GM18526 (cell line): Measurements from ENCODE around the gene DNALI1.

ENCODE experiments used
- POLR2A ChIP-seq: IDR thresholded peaks from 3 replicates; pipeline ENCODE4 v1.6.1; 2011; ENCODE audit not compliant: insufficient read length; ENCODE audit errors: extremely low read depth

The DNALI1 gene

DNA sequence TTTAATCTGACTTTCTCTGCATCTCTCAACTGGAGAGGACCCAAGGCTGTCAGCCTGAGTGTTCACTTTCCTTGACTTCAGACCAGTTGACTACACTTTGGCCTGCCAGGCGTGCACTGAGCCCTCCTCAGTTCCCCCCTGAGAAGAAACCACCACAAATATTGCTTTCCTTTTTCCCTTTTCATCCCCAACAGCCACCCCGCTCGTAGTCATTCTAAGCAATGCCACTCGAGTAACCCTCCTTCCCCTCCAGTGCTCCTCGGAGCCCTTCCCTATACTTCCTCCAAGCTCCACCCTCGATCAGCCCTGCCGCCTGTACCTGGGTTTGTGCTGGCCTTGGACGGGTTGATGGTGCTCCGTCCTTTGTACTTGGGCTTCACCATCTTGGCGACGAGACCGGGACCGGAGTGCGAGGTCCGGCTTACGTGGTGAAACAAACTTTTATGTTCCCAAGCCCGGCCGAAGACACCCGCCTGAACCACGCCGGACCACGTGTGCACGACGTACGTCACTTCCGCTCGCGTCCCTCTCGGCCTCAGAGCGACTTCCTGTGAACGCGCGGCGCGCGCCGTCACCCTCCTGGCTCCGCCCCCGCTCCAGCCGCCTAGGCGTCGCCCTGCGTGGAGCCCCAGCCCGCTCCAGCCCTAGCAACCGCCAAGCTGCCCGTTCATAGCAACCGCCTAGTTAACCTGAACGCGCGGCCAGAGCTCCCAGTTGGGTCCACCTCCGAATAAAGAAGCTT is 38.9 kb downstream of the DNALI1 start, which contains the start of gene GNL2:
Gene GNL2 (minus strand): TSS at position 498 of the 742 bp plus-strand sequence. CDS start 115 bp downstream, at position 383.
- TF ChIP-seq POLR2A = peak; percentile 92

DNA sequence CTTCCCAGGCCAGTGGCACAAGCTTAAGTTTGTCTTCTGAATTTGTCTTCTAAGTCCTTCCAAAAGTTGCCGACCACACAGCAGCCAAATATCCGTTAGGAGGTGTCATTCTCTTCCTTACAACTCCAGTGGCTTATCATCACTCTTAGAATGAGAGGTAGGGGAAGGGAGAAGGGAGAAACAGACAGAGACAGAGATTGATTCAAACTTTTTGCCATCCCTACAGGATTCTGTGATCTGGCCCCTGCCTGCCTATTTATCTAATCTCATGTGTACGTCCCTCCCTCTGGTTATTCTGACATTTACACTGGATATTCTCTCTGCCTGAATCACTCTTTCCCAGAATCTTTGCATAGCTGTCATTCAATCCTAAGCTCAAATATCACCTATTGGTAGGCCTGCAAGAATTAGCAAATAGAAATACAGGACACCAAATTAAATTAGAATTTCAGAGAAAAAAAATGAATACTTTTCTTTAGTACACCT is 39.5 kb downstream of the DNALI1 start:
- no peak for TF ChIP-seq POLR2A

DNA sequence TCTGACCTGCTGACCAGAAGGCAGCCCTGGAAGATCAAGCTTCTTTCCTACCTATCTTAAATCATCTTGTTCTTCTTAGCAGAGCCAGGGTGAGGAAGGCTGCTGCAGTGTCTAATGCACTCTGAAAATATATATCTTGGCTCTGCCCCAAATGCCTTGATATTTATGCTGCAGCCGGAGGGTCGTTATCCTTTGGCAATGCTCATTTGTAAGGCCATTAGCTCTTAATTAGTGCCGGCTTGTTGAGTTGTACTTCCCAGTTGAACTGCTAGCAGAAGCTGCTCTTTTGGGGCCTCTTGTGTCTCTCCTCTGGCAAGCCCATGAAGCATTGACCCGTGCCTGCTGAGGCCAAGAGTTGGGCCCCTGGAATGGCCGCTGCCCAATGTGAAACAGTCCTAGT is 43.2 kb downstream of the DNALI1 start:
- no peak for TF ChIP-seq POLR2A

DNA sequence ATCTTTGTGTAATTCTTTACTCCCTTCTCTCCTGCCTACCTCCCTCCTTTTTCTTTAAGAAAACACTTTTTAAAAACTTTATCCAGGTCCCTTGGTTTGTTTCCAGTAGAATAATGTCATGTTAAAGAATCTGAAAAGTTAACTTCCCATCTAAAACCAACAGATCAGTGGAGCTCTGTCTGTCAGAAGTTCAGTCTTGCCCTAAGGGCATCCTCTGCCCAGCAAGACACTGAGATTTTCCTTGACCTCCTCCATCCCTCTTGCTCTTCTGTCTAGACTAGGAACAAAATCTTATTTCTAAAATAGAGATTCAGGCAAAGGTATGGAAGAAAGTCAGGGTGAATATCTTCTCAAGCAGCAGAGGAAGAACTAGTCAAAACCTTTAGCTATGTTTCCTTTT is 44.7 kb downstream of the DNALI1 start:
- TF ChIP-seq POLR2A = no peak

DNA sequence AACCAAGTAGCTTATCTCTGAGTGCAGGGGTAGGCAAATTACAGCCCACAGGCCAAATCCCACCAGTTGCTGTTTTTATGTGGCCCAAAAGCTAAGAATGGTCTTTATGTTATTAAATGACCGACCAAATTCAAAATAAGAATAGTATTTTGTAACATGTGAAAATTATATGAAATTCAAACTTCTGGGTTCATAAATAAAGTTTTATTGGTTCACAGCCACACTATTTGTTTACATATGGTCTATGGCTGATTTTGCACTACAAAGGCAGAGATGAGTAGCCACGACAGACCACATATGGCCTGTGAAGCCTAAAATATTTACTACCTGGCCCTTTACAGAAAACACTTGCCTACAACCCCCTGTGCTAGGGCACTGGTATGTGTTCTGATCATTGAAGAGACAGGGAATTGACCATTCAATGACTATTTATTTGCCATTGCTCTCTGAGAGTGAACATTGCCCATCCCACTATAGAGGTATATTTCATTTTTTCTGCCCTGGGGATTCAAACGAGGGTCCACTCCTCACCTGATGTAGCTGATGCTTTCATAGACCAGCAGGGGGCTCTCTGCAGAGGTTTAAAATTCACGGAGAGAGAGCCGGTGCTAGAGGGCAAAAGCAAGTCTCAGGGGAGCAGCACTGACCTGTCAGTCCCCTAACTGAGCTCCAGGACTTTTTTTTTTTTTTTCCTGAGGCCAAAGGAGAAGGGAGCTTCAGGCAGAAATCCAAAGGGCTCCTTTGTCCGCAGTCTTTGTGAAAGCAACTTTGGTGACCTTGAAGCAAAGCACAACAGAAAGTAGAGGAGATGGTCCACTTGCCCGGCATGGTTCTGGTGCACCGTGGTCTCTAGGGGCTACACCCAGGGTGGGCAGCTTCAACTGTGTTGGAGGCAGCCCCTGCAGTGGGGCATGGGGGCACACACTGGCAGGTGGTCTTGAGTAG is 46.3 kb downstream of the DNALI1 start:
- TF ChIP-seq POLR2A = no peak

DNA sequence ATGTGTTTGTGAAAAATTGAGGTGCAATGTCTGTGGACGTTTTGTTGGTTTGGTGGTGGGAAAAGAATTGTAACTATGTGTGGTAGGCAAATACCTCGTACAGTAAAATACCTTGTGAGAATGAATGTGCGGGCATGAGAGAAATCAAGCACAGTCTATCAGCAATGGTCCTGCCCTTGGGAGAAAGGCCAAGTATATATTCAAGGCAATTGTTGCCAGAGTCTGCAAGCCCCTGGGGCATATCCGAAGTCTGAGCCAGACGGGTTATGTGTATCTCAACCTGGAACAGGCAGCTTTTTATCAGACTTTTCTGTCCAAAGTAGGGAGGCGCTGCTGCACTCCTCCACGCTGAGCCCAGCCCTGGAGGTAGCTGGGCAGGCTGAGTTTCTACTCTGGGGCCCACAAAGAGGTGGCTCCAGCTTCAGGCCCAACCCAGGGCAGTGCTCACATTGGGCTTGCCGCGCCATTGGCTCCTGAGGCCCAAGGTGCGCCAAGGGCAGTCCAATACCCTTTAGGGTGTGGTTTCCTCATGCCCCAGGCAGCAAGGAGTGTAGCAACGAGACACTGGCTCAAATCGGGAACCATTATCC is 48.4 kb downstream of the DNALI1 start:
- TF ChIP-seq POLR2A = no peak

DNA sequence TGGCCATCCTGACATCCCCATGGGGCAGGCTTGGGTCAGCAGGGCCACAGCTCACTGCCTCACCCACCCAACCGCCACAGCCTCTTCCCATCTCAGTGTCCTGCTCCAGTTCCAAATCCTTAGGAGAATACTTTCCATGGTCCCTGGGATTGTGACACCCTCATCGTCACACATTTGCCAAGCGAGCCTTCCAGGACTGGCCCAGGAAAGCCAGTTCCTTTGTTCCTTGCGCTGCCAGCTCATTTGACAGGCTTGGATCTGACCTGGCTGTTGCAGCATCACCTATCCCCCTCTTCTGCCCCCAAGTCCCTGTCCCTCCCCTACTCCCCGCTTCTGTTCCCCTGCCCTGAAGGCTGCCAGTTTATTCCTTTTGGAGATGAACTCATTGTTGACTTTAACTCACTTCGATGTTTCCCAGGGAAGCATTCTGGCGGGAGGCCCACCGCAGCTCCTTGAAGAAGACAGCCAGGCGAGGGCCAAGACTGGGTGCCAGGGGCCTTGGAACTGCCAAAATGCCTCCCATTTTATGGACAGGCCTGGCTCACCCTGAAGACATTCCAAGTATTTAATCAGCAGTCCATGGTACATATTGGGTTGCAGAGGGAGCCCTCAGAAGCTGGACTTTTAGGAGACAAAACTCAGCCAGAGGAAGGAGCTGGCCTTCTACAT is 49.2 kb downstream of the DNALI1 start:
- no peak for TF ChIP-seq POLR2A

DNA sequence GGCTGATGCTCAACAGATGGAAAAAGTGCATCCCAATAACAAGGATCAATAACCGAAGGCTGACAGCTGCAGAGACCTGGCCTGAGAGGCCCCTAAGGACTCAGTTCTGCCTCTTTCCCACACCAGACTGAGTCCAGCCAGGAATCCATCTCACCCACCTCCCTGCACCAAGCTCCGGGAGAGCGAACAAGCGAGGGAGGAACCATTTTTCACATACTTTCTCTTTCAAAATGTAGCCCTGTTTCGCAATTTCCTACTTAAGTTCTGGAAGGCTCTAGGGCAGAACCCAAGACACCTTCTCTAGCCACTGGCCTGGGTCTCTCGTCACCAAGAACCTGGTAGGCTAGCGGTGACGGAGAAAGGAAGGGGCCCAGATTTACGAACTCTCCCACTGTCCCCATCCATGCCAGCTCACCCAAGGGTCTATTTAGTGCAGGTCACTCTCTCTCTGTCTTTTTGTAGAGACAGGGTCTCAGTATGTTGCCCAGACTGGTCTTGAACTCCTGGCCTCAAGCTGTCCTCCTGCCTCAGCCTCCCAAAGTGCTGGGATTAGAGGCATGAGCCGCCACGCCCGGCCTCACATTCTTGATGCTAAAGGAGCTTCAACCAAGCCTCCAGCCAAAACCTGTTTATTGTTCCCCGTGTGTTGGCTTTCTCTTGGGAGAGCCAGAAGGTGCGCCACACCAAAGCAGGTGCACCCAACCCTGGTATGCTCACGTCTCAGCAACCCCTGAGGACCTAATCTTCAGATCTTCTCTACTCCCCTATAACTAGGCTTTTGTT is 49.9 kb downstream of the DNALI1 start:
- TF ChIP-seq POLR2A = no peak

DNA sequence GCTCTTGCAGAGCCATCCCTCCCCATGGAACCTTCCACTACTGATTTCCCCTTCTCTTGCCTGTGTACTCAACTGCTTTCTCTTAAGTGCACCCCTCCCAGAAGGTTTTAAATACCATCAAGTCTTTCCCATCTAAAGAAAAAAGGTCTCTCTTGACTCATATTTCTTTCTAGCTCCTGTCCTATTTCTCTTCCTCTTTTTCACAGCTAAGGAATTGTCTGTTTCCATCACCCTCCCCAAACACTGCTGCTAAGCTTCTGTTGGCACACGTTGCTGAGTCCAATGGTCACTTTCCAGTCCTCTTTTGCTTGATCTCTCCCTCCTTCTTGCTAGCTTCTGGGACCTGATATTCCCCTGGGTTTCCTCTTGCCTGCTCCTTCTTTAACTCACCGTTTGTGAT is 52.3 kb downstream of the DNALI1 start:
- TF ChIP-seq POLR2A = no peak

DNA sequence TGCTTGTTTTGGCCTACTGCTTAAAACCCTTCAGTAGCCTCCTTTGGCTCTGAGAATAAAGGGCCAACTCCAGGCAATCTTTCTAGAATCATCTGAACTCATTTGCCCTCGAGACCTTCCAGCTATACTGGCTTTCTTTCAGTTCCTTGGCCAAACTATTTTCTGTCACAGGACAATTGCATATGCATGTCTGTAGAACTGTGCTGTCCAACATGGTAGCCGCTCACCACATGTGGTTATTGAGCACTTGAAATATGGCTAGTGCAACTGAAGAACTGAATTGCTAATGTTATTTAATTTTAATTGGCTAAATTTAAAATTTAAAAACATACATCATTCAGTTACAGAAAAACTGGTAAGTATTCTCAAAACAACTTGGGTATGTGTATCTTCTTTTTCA is 53.3 kb downstream of the DNALI1 start:
- TF ChIP-seq POLR2A = no peak

DNA sequence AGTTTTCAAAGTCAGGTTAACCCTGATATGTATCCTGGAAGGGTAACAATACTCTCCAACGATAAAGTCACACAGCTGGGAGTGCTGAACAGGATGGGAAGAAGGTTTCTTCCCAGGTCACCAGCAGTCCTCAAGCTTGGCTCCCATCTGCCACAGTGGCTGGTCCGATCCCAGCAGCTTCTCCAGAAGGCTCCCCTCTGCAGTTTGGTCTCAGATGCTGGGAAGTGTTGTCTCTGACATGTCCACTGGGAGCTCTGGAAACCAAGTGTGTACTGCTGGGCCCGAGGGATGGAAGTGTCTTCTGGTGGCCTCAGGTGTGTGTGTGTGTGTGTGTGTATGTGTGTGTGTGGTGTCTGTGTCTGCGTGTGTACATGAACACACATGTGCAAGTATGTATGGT is 55.4 kb downstream of the DNALI1 start:
- no peak for TF ChIP-seq POLR2A

DNA sequence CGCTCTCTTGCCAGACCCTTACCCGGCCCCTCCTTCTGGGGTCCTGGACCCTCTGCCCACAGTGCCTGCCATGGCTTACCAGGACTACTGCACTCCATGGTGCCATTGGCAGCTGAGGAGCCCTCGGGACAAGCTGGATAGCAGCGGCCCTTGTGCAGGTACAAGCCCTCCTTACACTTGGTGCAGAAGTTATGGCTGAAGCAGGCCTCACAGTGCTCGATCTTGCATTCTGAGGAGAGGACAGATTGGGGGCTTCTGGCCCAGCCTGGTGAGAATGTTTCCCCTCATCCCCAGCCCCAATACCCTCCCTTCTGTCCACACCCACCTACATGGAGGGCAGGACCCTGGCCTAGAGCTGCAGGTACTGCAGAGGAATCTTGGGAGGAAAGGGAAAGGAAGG is 57.4 kb downstream of the DNALI1 start:
- TF ChIP-seq POLR2A = no peak

DNA sequence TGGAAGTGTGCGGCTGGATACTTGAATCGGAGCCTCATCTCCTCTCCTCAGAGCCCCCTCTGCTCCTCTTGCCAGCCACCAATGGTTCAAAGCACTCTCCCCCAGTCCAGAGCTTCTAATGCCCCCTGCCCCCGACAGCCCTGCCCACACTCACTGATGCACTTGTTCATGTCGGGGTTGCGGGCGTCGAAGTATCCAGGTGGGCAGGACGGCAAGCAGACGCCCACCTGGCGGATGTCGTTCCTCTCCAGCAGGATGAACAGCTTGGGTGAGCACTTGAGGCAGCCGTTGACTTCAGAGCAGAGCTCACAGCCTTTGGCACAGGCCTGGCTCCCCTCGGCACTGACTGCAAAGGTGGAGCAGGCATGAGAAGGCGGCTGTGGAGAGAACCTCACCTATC is 59.6 kb downstream of the DNALI1 start:
- no peak for TF ChIP-seq POLR2A
